Psoas muscle (tissue), 8 donors: ENCODE results near the gene LMO7. TPM values are rescaled to one million over a fixed set of nuclear protein-coding genes. Genes with fewer than 3 reads are reported as not detected.

Experiments used
- ATAC-seq, 4 donors: fragments of 200-7000 bp; cut with Tn5 transposase; one replicate each; pipeline ENCODE4 v1.9.1; 2020; ENCODE audit warnings: moderate library complexity in 3 of 4, mild to moderate bottlenecking in 2 of 4
- DNase-seq, 2 donors: peaks; one replicate each; pipeline ENCODE4 v3.0.0-alpha.2; 2020
- H3K27ac ChIP-seq: fragments of 200-600 bp; one replicate; pipeline ENCODE4 v1.8.0; 2022
- H3K27me3 ChIP-seq, 3 donors: fragments of 200-600 bp in 1 of 3; one replicate each; pipeline versions ENCODE4 v1.6.1 to v1.8.0; 2013 to 2022; ENCODE audit warnings: low read length in 2 of 3, mild to moderate bottlenecking in 2 of 3, moderate library complexity in 1 of 3; ENCODE audit not compliant: insufficient read depth in 3 of 3
- H3K36me3 ChIP-seq, 2 donors: fragments of 200-600 bp in 1 of 2; one replicate each; pipeline versions ENCODE4 v1.6.1 to v1.8.0; 2013 to 2022; ENCODE audit warnings: low read depth in 1 of 2, mild to moderate bottlenecking in 1 of 2, moderate library complexity in 1 of 2; ENCODE audit not compliant: insufficient read depth in 1 of 2
- H3K4me1 ChIP-seq: fragments of 200-600 bp; one replicate; pipeline ENCODE4 v1.8.0; 2022
- H3K4me3 ChIP-seq: fragments of 200-600 bp; one replicate; pipeline ENCODE4 v1.8.0; 2022; ENCODE audit warnings: mild to moderate bottlenecking
- H3K9me3 ChIP-seq: fragments of 200-600 bp; one replicate; pipeline ENCODE4 v1.8.0; 2022
- CTCF ChIP-seq: fragments of 200-600 bp; IDR thresholded peaks from one replicate; pipeline ENCODE4 v1.8.0; 2022; ENCODE audit warnings: antibody characterized with exemption
- WGBS, 3 donors: extraction: QIAGEN DNeasy Blood & Tissue Kit; methylation state at CpG; one replicate each; pipeline versions ENCODE4 v1.1.6 to v1.1.7; 2013; 5-methylcytosine and 5-hydroxymethylcytosine counted together
- intact Hi-C, 2 donors: fragments of 100-400 bp; cut with DNase I; formaldehyde crosslinking; loops; one replicate each; pipeline versions ENCODE4 v1.11.0 to v1.14.2; 2022
- polyA plus RNA-seq, 3 donors: library from polyadenylated mRNA; stranded (reverse); fragments of 200-250 nt; gene quantifications; one replicate each; pipeline ENCODE4 v1.2.3, GENCODE V29; 2013
- total RNA-seq, 4 donors: library from RNA; stranded (reverse); fragmentation: NEBNext Ultra II Directional in 2 of 4; extraction: Animal tissue kit (Norgen Biotek cat#: 25700) in 2 of 4; gene quantifications; one replicate each; pipeline versions ENCODE4 v1.2.1 to v1.2.4, GENCODE V29; 2021 to 2023
- donor health status: healthy with polysubstance abuse.
- donor health status: DM: no; HTN: no; CAD: no; lungs with moderate emphysema.
- donor health status: Bipolar disorder and iron deficiency.
- donor health status: healthy.
- donor health status: DM: yes; HTN: yes; CAD: no.
- donor health status: DM: no; HTN: no; CAD: no.
- donor health status: DM: no; HTN: no; CAD: no.
- donor health status: DM: yes; HTN: yes; CAD: no.

LMO7 gene
- total and polyA plus RNA-seq, 7 donors = 15.3 to 271 (median 97.9) TPM

GRCh38 chr13:75850916-75851315 is 214.8 kb downstream of the LMO7 start:
- no peaks in the 10 kb centered on the region for H3K4me1 ChIP-seq
- H3K27me3 ChIP-seq = no peaks in the 10 kb centered on the region
- peaks cover 4 to 99% of the 10 kb centered on the region in 2 donors for H3K36me3 ChIP-seq
- intact Hi-C loops = no loop called here
- no peaks in the 10 kb centered on the region for H3K9me3 ChIP-seq
- no peak overlapping the region for H3K27ac ChIP-seq
- TF ChIP-seq CTCF = no peak
- DNase-seq = no peak
- WGBS, 3 donors = 95 to 98% (median 96%) methylated on average over 3 of the region's 3 CpGs
- ATAC-seq = peak; percentile 39 to 68 (median 51)
- no peak overlapping the region for H3K4me3 ChIP-seq

DNA sequence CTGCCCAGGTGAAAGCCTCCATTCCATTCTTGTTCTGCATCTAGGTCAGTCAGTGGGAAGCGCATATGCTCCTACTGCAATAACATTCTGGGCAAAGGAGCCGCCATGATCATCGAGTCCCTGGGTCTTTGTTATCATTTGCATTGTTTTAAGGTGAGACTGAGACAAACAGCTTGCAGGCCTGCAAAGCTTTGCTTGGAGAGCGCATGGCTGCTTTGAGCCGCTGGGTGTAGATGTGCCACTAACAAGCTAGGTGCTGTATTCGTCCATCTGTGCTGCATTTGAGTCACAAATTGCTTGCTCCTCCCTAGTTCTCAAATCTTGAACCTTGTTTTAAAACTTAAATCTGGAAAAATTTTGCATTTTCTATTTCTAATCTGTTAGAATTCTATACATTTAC is 219.1 kb downstream of the LMO7 start:
- intact Hi-C loops = no loop called here
- H3K27me3 ChIP-seq = no peaks in the 10 kb centered on the region

DNA sequence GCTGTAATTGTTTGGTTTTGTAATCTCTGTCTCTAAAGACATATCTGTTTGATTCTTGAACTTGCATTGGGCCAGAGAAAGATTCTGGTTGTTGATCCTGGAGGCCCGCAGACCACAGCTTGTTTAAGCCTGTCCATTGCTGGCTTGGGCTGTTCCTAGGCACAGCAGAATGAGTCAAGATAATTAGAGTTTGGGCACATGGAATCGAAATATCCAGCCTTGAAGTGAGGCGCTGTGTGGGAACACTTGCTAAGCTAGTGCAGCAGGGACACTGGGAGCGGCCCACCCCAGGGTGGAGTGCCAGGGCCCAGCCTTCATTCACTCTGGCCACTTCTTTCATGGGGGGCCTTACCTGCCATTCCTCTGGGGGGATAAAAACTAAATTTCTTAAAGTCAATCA is 219.7 kb downstream of the LMO7 start:
- intact Hi-C loops = no loop called here
- no peak for TF ChIP-seq CTCF
- H3K36me3 ChIP-seq = peaks cover 2 to 94% of the 10 kb centered on the region in 2 donors

More for the DNA sequence above, 219.1 kb downstream of the LMO7 start:
- Histone ChIP-seq H3K27ac (no peak overlapping the region), H3K4me3 (no peak overlapping the region), H3K4me1 (no peaks in the 10 kb centered on the region), H3K9me3 (no peaks in the 10 kb centered on the region), H3K36me3 (peaks cover 4 to 100% of the 10 kb centered on the region in 2 donors)
- TF ChIP-seq CTCF = no peak
- 93 to 97% (median 96%) methylated on average over 6 of the region's 6 CpGs for WGBS, 3 donors
- DNase-seq = no peak
- ATAC-seq = no peak

GRCh38 chr13:75857291-75857690 is 221.2 kb downstream of the LMO7 start:
- Histone ChIP-seq H3K27ac (no peak overlapping the region), H3K4me1 (no peaks in the 10 kb centered on the region), H3K36me3 (peaks cover 2 to 80% of the 10 kb centered on the region in 2 donors), H3K4me3 (no peak overlapping the region), H3K9me3 (no peaks in the 10 kb centered on the region), H3K27me3 (no peaks in the 10 kb centered on the region)
- WGBS, 3 donors = 20 to 48% (median 29%) methylated on average over 1 of the region's 1 CpG
- intact Hi-C loops = no loop called here
- no peak for TF ChIP-seq CTCF
- ATAC-seq (no peak), DNase-seq (no peak)

More for the DNA sequence above, 219.7 kb downstream of the LMO7 start:
- WGBS, 3 donors = 94 to 96% (median 95%) methylated on average over 4 of the region's 4 CpGs
- no peak for DNase-seq
- Histone ChIP-seq H3K27ac (no peak overlapping the region), H3K9me3 (no peaks in the 10 kb centered on the region), H3K4me3 (no peak overlapping the region), H3K4me1 (no peaks in the 10 kb centered on the region), H3K27me3 (no peaks in the 10 kb centered on the region)
- ATAC-seq = no peak

- ATAC-seq (peak in 1 of 4 donors; percentile 34), DNase-seq (no peak)
- Histone ChIP-seq H3K4me3 (no peak overlapping the region), H3K9me3 (no peaks in the 10 kb centered on the region), H3K36me3 (peaks cover 0 to 43% of the 10 kb centered on the region in 2 donors), H3K27ac (no peak overlapping the region), H3K27me3 (no peaks in the 10 kb centered on the region), H3K4me1 (no peaks in the 10 kb centered on the region)
- intact Hi-C loops = no loop called here
- no peak for TF ChIP-seq CTCF
- WGBS, 3 donors = 97 to 98% (median 97%) methylated on average over 6 of the region's 6 CpGs
These were observed 224.8 kb downstream of the LMO7 start for GRCh38 chr13:75860935-75861334.
